ENCODE measurements around the gene ARAP3.

The ARAP3 gene

DNA sequence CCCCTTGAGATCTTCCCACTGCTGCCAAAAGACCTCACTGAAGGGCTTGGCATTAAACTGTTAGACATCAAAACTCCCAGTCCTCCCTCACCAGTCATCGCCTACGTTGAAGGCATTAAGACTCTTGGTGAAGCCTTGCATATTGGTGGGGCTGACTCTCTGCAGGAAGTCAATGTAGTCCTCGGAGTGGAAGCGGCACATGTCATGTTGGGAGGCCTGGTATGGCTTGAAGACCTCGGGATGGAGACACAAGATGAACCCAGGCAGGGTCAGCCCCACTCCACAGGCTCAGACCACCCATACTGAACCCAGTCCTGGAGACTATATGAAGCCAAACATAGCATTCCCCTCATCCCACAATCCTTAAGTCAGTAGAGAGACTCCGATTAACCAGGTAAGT is 47.3 kb downstream of the ARAP3 start:
- Histone ChIP-seq H3K27me3 (ENCODE audit: control insufficient read depth, insufficient read depth, low read length) (peaks cover 9% of the 10 kb centered on the region), H3K9ac (ENCODE audit: low read length) (no peak overlapping the region), H3K4me1 (ENCODE audit: control insufficient read depth, insufficient read depth, low read length) (peaks cover 21% of the 10 kb centered on the region)

DNA sequence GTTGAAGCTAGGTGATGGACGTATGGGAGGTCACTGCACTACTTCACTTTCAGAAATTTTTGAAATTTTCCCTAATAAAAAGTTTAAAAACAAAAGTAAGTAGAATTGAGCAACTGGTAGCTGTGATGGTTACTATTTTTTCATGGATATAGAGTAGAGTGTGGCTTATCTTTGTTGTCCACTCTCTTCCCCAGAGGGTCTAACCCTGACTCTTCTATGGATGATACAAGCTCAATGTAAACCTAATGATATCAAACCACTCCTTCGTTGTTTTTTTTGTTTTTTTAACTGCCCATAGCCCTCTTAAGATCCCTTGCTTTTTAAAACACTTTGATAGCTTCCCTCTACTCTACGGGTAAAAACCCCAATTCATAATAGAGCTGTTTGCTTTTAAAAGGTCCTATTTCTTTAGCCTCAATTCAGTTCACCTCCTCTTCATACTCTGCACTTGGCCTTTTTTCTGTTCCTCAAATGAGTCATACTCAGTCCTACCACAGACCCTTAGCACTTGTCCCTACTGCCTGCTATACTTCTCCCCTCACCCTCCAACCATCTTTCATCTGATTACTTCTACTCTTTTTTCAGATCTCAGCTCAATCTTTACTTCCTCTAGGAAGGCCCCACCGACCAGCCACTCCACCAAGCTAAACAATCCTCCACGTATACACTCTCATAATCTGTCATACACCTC is 48.0 kb downstream of the ARAP3 start:
- H3K36me3 ChIP-seq (ENCODE audit: control insufficient read depth, insufficient read depth, low read length) = peaks cover under 1% of the 10 kb centered on the region
- H3K27me3 ChIP-seq (ENCODE audit: control insufficient read depth, insufficient read depth, low read length) = peaks cover 9% of the 10 kb centered on the region
- no peaks in the 10 kb centered on the region for H3K9me3 ChIP-seq (ENCODE audit: control insufficient read depth, low read length)
- H3K9ac ChIP-seq (ENCODE audit: low read length) = no peak overlapping the region
- no peak overlapping the region for H3K4me3 ChIP-seq (ENCODE audit: low read length)
- H3K4me1 ChIP-seq (ENCODE audit: control insufficient read depth, insufficient read depth, low read length) = peaks cover 21% of the 10 kb centered on the region

More for the DNA sequence above, 47.3 kb downstream of the ARAP3 start:
- Histone ChIP-seq H3K4me3 (ENCODE audit: low read length) (no peak overlapping the region), H3K9me3 (ENCODE audit: control insufficient read depth, low read length) (no peaks in the 10 kb centered on the region), H3K36me3 (ENCODE audit: control insufficient read depth, insufficient read depth, low read length) (no peaks in the 10 kb centered on the region)

DNA sequence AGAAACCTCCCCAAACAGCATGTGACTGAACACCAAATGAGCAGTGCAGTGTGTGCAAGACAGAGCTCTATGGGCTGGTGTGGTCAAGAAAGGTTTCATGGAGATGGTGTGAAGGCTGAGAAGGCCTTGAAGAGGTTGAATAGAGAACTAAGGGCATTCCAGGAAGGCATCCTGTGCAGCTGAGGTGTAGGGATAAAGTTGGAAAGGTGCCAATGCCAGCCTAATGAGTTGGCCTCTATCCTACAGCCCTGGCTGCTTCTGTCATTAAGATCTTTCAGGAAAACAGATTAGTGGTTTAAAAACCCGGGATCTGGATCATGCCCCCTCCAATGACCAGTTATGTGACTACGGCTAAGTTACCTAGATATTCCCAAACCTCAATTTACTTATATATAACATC is 49.4 kb downstream of the ARAP3 start:
- Histone ChIP-seq H3K4me3 (ENCODE audit: low read length) (no peak overlapping the region), H3K27me3 (ENCODE audit: control insufficient read depth, insufficient read depth, low read length) (peaks cover 4% of the 10 kb centered on the region), H3K9ac (ENCODE audit: low read length) (no peak overlapping the region), H3K36me3 (ENCODE audit: control insufficient read depth, insufficient read depth, low read length) (peaks cover 10% of the 10 kb centered on the region), H3K4me1 (ENCODE audit: control insufficient read depth, insufficient read depth, low read length) (peaks cover 16% of the 10 kb centered on the region), H3K9me3 (ENCODE audit: control insufficient read depth, low read length) (no peaks in the 10 kb centered on the region)

- no peak overlapping the region for H3K9ac ChIP-seq (ENCODE audit: low read length)
- H3K4me3 ChIP-seq (ENCODE audit: low read length) = no peak overlapping the region
- no peaks in the 10 kb centered on the region for H3K9me3 ChIP-seq (ENCODE audit: control insufficient read depth, low read length)
- no peaks in the 10 kb centered on the region for H3K27me3 ChIP-seq (ENCODE audit: control insufficient read depth, insufficient read depth, low read length)
- peaks cover 8% of the 10 kb centered on the region for H3K4me1 ChIP-seq (ENCODE audit: control insufficient read depth, insufficient read depth, low read length)
- H3K36me3 ChIP-seq (ENCODE audit: control insufficient read depth, insufficient read depth, low read length) = peaks cover 10% of the 10 kb centered on the region
Measured at GRCh38 chr5:141630570-141631140, 51.4 kb downstream of the ARAP3 start.

DNA sequence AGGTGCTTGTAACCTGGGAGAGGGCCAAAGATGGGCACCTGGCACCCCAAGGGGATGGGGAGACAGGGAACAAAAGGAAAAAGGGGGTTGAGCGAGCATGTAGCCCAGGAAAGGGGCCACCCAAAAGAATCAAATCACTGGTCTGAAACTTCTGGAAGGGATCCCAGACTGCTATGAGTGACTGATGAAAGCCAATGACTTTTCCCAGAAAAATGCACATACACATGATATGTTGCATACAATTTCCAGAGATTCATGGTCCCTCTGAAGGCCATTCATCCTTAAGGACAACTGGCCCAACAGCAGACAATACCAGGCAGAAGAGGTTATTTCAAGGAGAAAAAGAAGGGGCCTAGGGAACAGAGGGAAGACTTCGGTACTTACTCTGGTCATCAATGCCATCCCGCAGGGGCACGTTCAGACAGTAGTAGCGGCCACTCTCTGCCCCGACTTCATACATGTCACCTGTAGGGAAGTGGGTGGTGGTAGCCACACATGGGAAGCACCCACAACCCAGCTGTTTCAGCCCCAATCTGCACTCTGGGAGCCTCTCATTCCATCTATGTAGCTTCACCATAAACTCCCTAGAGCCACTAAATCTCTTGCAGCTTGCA is 53.7 kb downstream of the ARAP3 start:
- Histone ChIP-seq H3K36me3 (ENCODE audit: control insufficient read depth, insufficient read depth, low read length) (peaks cover 10% of the 10 kb centered on the region), H3K4me1 (ENCODE audit: control insufficient read depth, insufficient read depth, low read length) (no peaks in the 10 kb centered on the region), H3K4me3 (ENCODE audit: low read length) (no peak overlapping the region), H3K9ac (ENCODE audit: low read length) (no peak overlapping the region), H3K9me3 (ENCODE audit: control insufficient read depth, low read length) (no peaks in the 10 kb centered on the region), H3K27me3 (ENCODE audit: control insufficient read depth, insufficient read depth, low read length) (no peaks in the 10 kb centered on the region)

DNA sequence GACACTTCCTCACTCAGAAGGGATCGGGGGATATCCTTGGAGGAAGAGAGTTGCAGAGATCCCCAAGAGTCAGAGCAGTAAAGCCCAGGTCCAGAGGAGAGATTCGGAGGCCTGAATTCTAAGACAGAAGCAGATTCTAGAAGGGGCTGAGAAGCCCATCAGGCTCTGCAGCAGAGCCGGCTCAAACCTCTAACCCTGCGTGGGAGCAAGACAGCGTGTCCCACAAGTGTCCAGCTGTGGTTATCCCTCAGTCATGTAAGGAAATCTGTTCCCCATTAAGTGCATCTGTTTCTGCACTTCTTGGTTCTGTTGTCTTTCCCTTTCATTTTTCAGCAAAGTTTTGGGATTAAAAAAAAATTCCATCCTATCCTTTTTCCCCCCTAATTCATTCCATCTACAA is 58.4 kb downstream of the ARAP3 start:
- Histone ChIP-seq H3K4me3 (ENCODE audit: low read length) (no peak overlapping the region), H3K4me1 (ENCODE audit: control insufficient read depth, insufficient read depth, low read length) (no peaks in the 10 kb centered on the region), H3K9me3 (ENCODE audit: control insufficient read depth, low read length) (no peaks in the 10 kb centered on the region), H3K27me3 (ENCODE audit: control insufficient read depth, insufficient read depth, low read length) (no peaks in the 10 kb centered on the region), H3K36me3 (ENCODE audit: control insufficient read depth, insufficient read depth, low read length) (peaks cover 5% of the 10 kb centered on the region), H3K9ac (ENCODE audit: low read length) (no peak overlapping the region)

- Histone ChIP-seq H3K4me3 (ENCODE audit: low read length) (no peak overlapping the region), H3K36me3 (ENCODE audit: control insufficient read depth, insufficient read depth, low read length) (peaks cover 1% of the 10 kb centered on the region), H3K4me1 (ENCODE audit: control insufficient read depth, insufficient read depth, low read length) (no peaks in the 10 kb centered on the region), H3K9ac (ENCODE audit: low read length) (no peak overlapping the region), H3K9me3 (ENCODE audit: control insufficient read depth, low read length) (no peaks in the 10 kb centered on the region), H3K27me3 (ENCODE audit: control insufficient read depth, insufficient read depth, low read length) (no peaks in the 10 kb centered on the region)
Measured at GRCh38 chr5:141623186-141623585, 58.8 kb downstream of the ARAP3 start.

- H3K4me1 ChIP-seq (ENCODE audit: control insufficient read depth, insufficient read depth, low read length) = peaks cover 19% of the 10 kb centered on the region
- peak within 1 kb of the TSS; percentile 89 for H3K9ac ChIP-seq (ENCODE audit: low read length)
- H3K9me3 ChIP-seq (ENCODE audit: control insufficient read depth, low read length) = no peaks in the 10 kb centered on the region
- H3K4me3 ChIP-seq (ENCODE audit: low read length) = peak within 1 kb of the TSS; percentile 29
- no peaks in the 10 kb centered on the region for H3K27me3 ChIP-seq (ENCODE audit: control insufficient read depth, insufficient read depth, low read length)
- no peaks in the 10 kb centered on the region for H3K36me3 ChIP-seq (ENCODE audit: control insufficient read depth, insufficient read depth, low read length)
Measured at GRCh38 chr5:141618804-141619554, 63.1 kb downstream of the ARAP3 start, which contains the start of gene DIAPH1. Gene DIAPH1, minus strand, starts transcription at chr5:141619000. Its CDS starts 86 bp downstream, at chr5:141618914.

DNA sequence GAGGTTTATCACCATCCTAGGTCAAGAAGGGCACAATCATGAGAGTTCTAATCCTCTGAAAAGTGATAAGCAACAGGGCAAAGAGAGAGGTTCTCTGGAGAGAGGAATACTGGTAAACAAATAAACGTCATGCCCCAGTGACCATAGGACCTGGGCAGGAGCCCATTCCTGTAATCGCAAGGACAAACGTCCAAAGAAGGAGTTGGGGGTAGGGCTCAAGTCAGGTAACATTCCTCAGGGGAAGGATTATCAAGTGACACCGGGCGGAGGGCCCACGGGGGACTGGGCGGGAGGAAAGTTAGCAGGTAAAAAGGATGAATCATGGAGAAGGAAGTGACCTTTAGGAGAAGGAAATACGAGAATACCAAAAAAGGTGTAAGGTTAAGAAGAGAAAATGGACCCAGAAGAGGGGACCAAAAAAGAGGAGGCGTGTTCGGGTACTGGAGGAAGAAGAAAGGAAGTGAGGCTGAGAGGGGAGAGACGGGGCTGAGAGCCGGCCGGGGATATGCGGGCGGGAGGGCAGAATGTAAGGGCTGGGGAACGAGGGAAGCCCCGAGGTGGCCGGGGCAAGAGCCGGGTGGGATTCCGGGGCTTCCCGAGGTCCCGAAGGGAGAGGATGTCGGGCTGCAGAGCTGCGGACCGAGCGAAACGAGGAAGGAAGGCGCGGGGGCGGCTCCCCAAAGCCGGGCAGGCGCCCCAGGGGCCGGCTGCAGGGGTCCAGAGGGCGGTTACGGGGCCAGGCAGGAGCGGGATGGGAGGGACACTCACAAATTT is 63.8 kb downstream of the ARAP3 start:
- H3K27me3 ChIP-seq (ENCODE audit: control insufficient read depth, insufficient read depth, low read length) = no peaks in the 10 kb centered on the region
- H3K9me3 ChIP-seq (ENCODE audit: control insufficient read depth, low read length) = no peaks in the 10 kb centered on the region
- peak overlapping the region; percentile 29 for H3K4me3 ChIP-seq (ENCODE audit: low read length)
- H3K4me1 ChIP-seq (ENCODE audit: control insufficient read depth, insufficient read depth, low read length) = peaks cover 26% of the 10 kb centered on the region
- H3K9ac ChIP-seq (ENCODE audit: low read length) = peak overlapping the region; percentile 89
- no peaks in the 10 kb centered on the region for H3K36me3 ChIP-seq (ENCODE audit: control insufficient read depth, insufficient read depth, low read length)

DNA sequence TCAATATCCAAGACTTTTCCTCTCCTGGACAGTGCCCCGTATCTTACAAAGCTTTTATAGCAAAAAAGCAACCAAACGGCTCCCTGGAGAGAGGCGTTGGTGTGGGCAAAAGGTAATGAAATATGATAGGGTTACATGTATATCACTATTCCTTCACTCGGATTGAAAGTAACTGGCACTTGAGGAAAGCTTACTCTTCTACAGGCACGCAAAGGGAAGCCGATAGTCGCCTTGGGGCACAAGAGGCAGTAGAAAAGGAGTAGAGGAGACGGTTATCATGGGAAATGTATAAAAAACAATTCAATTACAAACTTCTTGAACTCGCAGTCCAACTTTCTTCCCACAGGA is 64.4 kb downstream of the ARAP3 start:
- peak overlapping the region; percentile 29 for H3K4me3 ChIP-seq (ENCODE audit: low read length)
- H3K9ac ChIP-seq (ENCODE audit: low read length) = peak overlapping the region; percentile 89
- H3K27me3 ChIP-seq (ENCODE audit: control insufficient read depth, insufficient read depth, low read length) = no peaks in the 10 kb centered on the region

GRCh38 chr5:141617128-141617527 is 64.9 kb downstream of the ARAP3 start:
- H3K9ac ChIP-seq (ENCODE audit: low read length) = peak overlapping the region; percentile 89
- no peaks in the 10 kb centered on the region for H3K9me3 ChIP-seq (ENCODE audit: control insufficient read depth, low read length)
- peaks cover 30% of the 10 kb centered on the region for H3K4me1 ChIP-seq (ENCODE audit: control insufficient read depth, insufficient read depth, low read length)
- no peaks in the 10 kb centered on the region for H3K36me3 ChIP-seq (ENCODE audit: control insufficient read depth, insufficient read depth, low read length)
- peak overlapping the region; percentile 29 for H3K4me3 ChIP-seq (ENCODE audit: low read length)
- no peaks in the 10 kb centered on the region for H3K27me3 ChIP-seq (ENCODE audit: control insufficient read depth, insufficient read depth, low read length)

More for the DNA sequence above, 64.4 kb downstream of the ARAP3 start:
- H3K9me3 ChIP-seq (ENCODE audit: control insufficient read depth, low read length) = no peaks in the 10 kb centered on the region
- peaks cover 26% of the 10 kb centered on the region for H3K4me1 ChIP-seq (ENCODE audit: control insufficient read depth, insufficient read depth, low read length)
- H3K36me3 ChIP-seq (ENCODE audit: control insufficient read depth, insufficient read depth, low read length) = no peaks in the 10 kb centered on the region
